SK-N-SH (cell line): ENCODE results near the gene MPIG6B. TPM values are rescaled to one million over a fixed set of nuclear protein-coding genes. Genes with fewer than 3 reads are reported as not detected.
A peak's percentile ranks its signal among the peaks of the same experiment; 100 is the strongest.

Source experiments
- CTCF ChIA-PET: fragments of 300-600, 350-600 bp; formaldehyde crosslinking; extraction: SDS; loops from one replicate; lab custom pipeline; 2021; lab: Yijun Ruan, JAX
- POLR2A ChIA-PET: fragments of 350-600 bp; sonication (Branson Sonifier 250); formaldehyde crosslinking; extraction: SDS; loops from one replicate; lab custom pipeline; 2020; ENCODE audit warnings: antibody characterized with exemption, inconsistent platforms; lab: Yijun Ruan, JAX
- DNase-seq: peaks from one replicate; pipeline ENCODE4 v3.0.0; 2012
- H2AFZ ChIP-seq: fragments of 200-600 bp; sonication (generic); 2 replicates; pipeline ENCODE4 v1.8.1; 2016; ENCODE audit warnings: antibody characterized with exemption, mild to moderate bottlenecking, low read depth
- H3F3A ChIP-seq: fragments of 200-600 bp; sonication (generic); replicated peaks from 2 replicates; pipeline ENCODE3; 2016; ENCODE audit warnings: antibody characterized with exemption, mild to moderate bottlenecking; ENCODE audit not compliant: insufficient read depth
- H3K27ac ChIP-seq, 2 experiments: fragments of 200-500 bp in 1 of 2; fragments of 200-600 bp in 1 of 2; sonication (Bioruptor generic) in 1 of 2; sonication (generic), shearing (Covaris generic) in 1 of 2; 2 replicates each; pipeline versions ENCODE4 v1.5.1 to v1.6.1; 2014 to 2016; ENCODE audit warnings: low read depth in 2 of 2, inconsistent platforms in 1 of 2, low read length in 1 of 2, mild to moderate bottlenecking in 1 of 2, mixed read lengths in 1 of 2
- H3K27me3 ChIP-seq: fragments of 200-600 bp; sonication (generic), shearing (Covaris generic); 2 replicates; pipeline ENCODE4 v1.6.1; 2016; ENCODE audit warnings: mixed run types; ENCODE audit not compliant: insufficient read depth
- H3K36me3 ChIP-seq, 2 experiments: fragments of 200-500 bp in 1 of 2; fragments of 200-600 bp in 1 of 2; sonication (Bioruptor generic) in 1 of 2; sonication (generic) in 1 of 2; replicated peaks in 1 of 2; 2 replicates each; pipeline versions ENCODE3 to v1.5.1; 2014 to 2016; ENCODE audit warnings: low read length in 1 of 2, mild to moderate bottlenecking in 1 of 2; ENCODE audit not compliant: insufficient read depth in 2 of 2, control insufficient read depth in 1 of 2
- H3K4me1 ChIP-seq, 2 experiments: fragments of 200-500 bp in 1 of 2; fragments of 200-600 bp in 1 of 2; sonication (Bioruptor generic) in 1 of 2; sonication (generic), shearing (Covaris generic) in 1 of 2; 2 replicates each; pipeline versions ENCODE4 v1.5.1 to v1.6.1; 2014 to 2016; ENCODE audit warnings: low read depth in 1 of 2, low read length in 1 of 2, mixed run types in 1 of 2; ENCODE audit not compliant: insufficient read depth in 2 of 2, control insufficient read depth in 1 of 2
- H3K4me2 ChIP-seq: fragments of 200-600 bp; sonication (generic), shearing (Covaris generic); 2 replicates; pipeline ENCODE4 v1.6.1; 2017; ENCODE audit warnings: mixed run types
- H3K4me3 ChIP-seq, 2 experiments: fragments of 200-500 bp in 1 of 2; fragments of 200-600 bp in 1 of 2; sonication (Bioruptor generic) in 1 of 2; sonication (generic), shearing (Covaris generic) in 1 of 2; 2 replicates each; pipeline versions ENCODE4 v1.5.1 to v1.8.1; 2014 to 2016; ENCODE audit warnings: low read depth in 2 of 2, inconsistent platforms in 1 of 2, low read length in 1 of 2, mild to moderate bottlenecking in 1 of 2, mixed read lengths in 1 of 2, moderate library complexity in 1 of 2
- H3K79me2 ChIP-seq: fragments of 200-600 bp; sonication (generic); 2 replicates; pipeline ENCODE4 v1.8.1; 2017; ENCODE audit warnings: mild to moderate bottlenecking; ENCODE audit not compliant: insufficient read depth
- H3K9ac ChIP-seq: fragments of 200-600 bp; sonication (generic); 2 replicates; pipeline ENCODE4 v1.6.1; 2017; ENCODE audit warnings: mixed run types
- H3K9me2 ChIP-seq: fragments of 200-600 bp; sonication (generic); 2 replicates; pipeline ENCODE4 v1.6.1; 2017; ENCODE audit warnings: mixed run types
- H3K9me3 ChIP-seq: fragments of 200-600 bp; sonication (generic); 2 replicates; pipeline ENCODE4 v1.6.1; 2017; ENCODE audit warnings: mixed run types, mild to moderate bottlenecking, moderate library complexity
- H4K20me1 ChIP-seq: fragments of 200-600 bp; sonication (generic); 2 replicates; pipeline ENCODE4 v1.6.1; 2017; ENCODE audit warnings: mild to moderate bottlenecking, mixed run types; ENCODE audit not compliant: insufficient read depth
- CHD2 ChIP-seq: fragments of 150-350 bp; IDR thresholded peaks from 2 replicates; pipeline ENCODE4 v1.6.1; 2018; ENCODE audit warnings: low read length; ENCODE audit not compliant: partially characterized antibody
- EZH2phosphoT487 ChIP-seq: fragments of 200-600 bp; sonication (generic); IDR thresholded peaks from 2 replicates; pipeline ENCODE4 v1.6.1; 2017; ENCODE audit warnings: low read depth, mixed run types, mild to moderate bottlenecking, antibody characterized with exemption, moderate library complexity, borderline replicate concordance
- FOSL2 ChIP-seq: IDR thresholded peaks from 2 replicates; pipeline ENCODE4 v1.4.0; 2012; ENCODE audit warnings: low read depth, mild to moderate bottlenecking, moderate library complexity, borderline replicate concordance
- FOXJ3 ChIP-seq: sonication (generic); formaldehyde crosslinking; IDR thresholded peaks from 2 replicates; pipeline ENCODE4 v1.5.1; 2020; ENCODE audit warnings: mild to moderate bottlenecking, missing genetic modification reagents
- FOXM1 ChIP-seq: IDR thresholded peaks from 2 replicates; pipeline ENCODE4 v1.4.0; 2012; ENCODE audit warnings: low read depth, mild to moderate bottlenecking
- GATA2 ChIP-seq: sonication (generic); formaldehyde crosslinking; IDR thresholded peaks from 2 replicates; pipeline ENCODE4 v1.5.0; 2020; ENCODE audit warnings: mild to moderate bottlenecking, missing genetic modification reagents
- MXI1 ChIP-seq: IDR thresholded peaks from 2 replicates; pipeline ENCODE4 v1.6.1; 2012; ENCODE audit warnings: mild to moderate bottlenecking, low read depth, low read length, improper control_type of control experiment
- NFIC ChIP-seq: IDR thresholded peaks from 2 replicates; pipeline ENCODE4 v1.4.0; 2012; ENCODE audit warnings: borderline replicate concordance
- POLR2AphosphoS5 ChIP-seq: IDR thresholded peaks from 2 replicates; pipeline ENCODE4 v1.6.1; 2012; ENCODE audit warnings: low read depth, low read length
- RAD21 ChIP-seq: IDR thresholded peaks from 2 replicates; pipeline ENCODE4 v1.6.1; 2012; ENCODE audit warnings: mild to moderate bottlenecking, low read length
- RCOR1 ChIP-seq: fragments of 150-350 bp; IDR thresholded peaks from 2 replicates; pipeline ENCODE4 v1.6.1; 2017; ENCODE audit warnings: antibody characterized with exemption, low read length
- RFX5 ChIP-seq: IDR thresholded peaks from 2 replicates; pipeline ENCODE4 v1.6.1; 2012; ENCODE audit warnings: mild to moderate bottlenecking, improper control_type of control experiment, low read length
- RXRA ChIP-seq: IDR thresholded peaks from 2 replicates; pipeline ENCODE4 v1.4.0; 2012; ENCODE audit warnings: low read depth, mild to moderate bottlenecking, borderline replicate concordance
- SIN3A ChIP-seq: IDR thresholded peaks from 2 replicates; pipeline ENCODE4 v1.6.1; 2012; ENCODE audit warnings: low read depth, mild to moderate bottlenecking, low read length, moderate library complexity, borderline replicate concordance
- TCF12 ChIP-seq: IDR thresholded peaks from 2 replicates; pipeline ENCODE4 v1.4.0; 2012
- WGBS: methylation state at CpG from one replicate; pipeline ENCODE4 v1.1.6; 2017; ENCODE audit warnings: low lambda C conversion rate; 5-methylcytosine and 5-hydroxymethylcytosine counted together
- polyA plus RNA-seq, 3 experiments: library from polyadenylated mRNA; depleted of rRNA; stranded (reverse); fragments of >200 nt; gene quantifications; 2 replicates each; pipeline ENCODE4 v1.2.3, GENCODE V29; 2012
- TF ChIP-seq, protein P1 (sequence below): fragments of 150-350 bp; IDR thresholded peaks from 2 replicates; pipeline ENCODE4 v1.6.1; 2017; ENCODE audit warnings: antibody characterized with exemption, low read length, low read depth, borderline replicate concordance
- TF ChIP-seq, protein P2 (sequence below): IDR thresholded peaks from 2 replicates; pipeline ENCODE4 v1.4.0; 2012; ENCODE audit warnings: low read depth
- TF ChIP-seq, protein P3 (sequence below): fragments of 200-600 bp; sonication (generic); IDR thresholded peaks from 2 replicates; pipeline ENCODE4 v1.6.1; 2017; ENCODE audit warnings: antibody characterized with exemption, mild to moderate bottlenecking, moderate library complexity
- TF ChIP-seq, protein P4 (sequence below): IDR thresholded peaks from 2 replicates; pipeline ENCODE4; 2012
- TF ChIP-seq, protein P5 (sequence below): fragments of 150-350 bp; IDR thresholded peaks from 2 replicates; pipeline ENCODE4 v1.6.1; 2016; ENCODE audit warnings: mild to moderate bottlenecking, low read depth, low read length

MPIG6B gene
- polyA plus RNA-seq, 1 of the 3 experiments (the other 2 are of a cell fraction) = not detected

DNA sequence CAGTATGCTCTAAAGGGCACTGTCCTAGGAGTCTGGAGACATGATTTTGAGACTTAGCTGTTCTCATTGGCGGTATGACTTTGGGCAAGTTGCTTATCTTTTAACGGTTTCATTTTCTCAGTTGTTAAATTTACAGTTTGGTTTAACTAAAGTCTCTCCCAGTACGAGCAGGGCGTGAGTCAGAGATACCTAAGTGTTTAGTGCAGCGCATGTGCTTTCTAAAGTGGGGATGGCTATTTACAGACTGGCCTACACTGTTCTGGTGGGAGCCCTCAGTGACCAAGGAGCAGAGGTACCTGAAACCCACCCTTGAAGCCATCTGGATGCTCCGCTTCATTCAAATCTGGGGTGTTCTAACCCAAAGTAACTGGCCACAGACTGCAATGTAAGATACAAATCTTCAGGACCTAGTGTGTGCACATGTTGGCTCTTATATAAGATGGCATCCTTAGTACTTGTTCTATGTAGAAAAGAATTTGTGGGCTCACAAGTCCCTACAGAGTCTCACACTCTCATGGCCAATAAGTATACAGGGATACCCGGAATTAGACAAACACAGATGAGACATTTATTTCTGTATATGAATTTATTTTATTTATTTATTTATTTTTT is 27.3 kb downstream of the MPIG6B start:
- Histone ChIP-seq H3K4me3 (no peak overlapping the region), H3K27ac (no peak overlapping the region), H3K9ac (no peak overlapping the region), H3K4me1 (0 out of 4 replicates have a peak, but pooled peaks cover 0 to 3% of the 10 kb centered on the region in 2 experiments), H3K79me2 (no peaks in the 10 kb centered on the region; the same call in 1 of the 2 replicates), H3F3A (peaks cover 26% of the 10 kb centered on the region), H3K27me3 (no peaks in the 10 kb centered on the region), H3K36me3 (peaks cover 0 to 6% of the 10 kb centered on the region in 2 experiments), H3K4me2 (no peak overlapping the region), H4K20me1 (no peaks in the 10 kb centered on the region), H3K9me2 (no peaks in the 10 kb centered on the region), H2AFZ (no peak overlapping the region), H3K9me3 (no peaks in the 10 kb centered on the region)
- 92% methylated on average over 7 of the region's 7 CpGs for WGBS
- TF ChIP-seq RXRA = no peak
- TF ChIP-seq, protein P1, sequence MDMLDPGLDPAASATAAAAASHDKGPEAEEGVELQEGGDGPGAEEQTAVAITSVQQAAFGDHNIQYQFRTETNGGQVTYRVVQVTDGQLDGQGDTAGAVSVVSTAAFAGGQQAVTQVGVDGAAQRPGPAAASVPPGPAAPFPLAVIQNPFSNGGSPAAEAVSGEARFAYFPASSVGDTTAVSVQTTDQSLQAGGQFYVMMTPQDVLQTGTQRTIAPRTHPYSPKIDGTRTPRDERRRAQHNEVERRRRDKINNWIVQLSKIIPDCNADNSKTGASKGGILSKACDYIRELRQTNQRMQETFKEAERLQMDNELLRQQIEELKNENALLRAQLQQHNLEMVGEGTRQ = no peak
- no peak for TF ChIP-seq EZH2phosphoT487
- no peak for TF ChIP-seq FOXM1
- no peak for TF ChIP-seq FOXJ3
- no peak for TF ChIP-seq FOSL2
- TF ChIP-seq, protein P2, sequence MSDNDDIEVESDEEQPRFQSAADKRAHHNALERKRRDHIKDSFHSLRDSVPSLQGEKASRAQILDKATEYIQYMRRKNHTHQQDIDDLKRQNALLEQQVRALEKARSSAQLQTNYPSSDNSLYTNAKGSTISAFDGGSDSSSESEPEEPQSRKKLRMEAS = no peak
- no peak for TF ChIP-seq SIN3A
- ChIA-PET CTCF (interaction anchor here (1.2 kb wide), 1 partner anchor 80 kb away, joined by 4 read pairs; no protein-coding TSS in a partner anchor), POLR2A (no interaction called here)
- DNase-seq = no peak

DNA sequence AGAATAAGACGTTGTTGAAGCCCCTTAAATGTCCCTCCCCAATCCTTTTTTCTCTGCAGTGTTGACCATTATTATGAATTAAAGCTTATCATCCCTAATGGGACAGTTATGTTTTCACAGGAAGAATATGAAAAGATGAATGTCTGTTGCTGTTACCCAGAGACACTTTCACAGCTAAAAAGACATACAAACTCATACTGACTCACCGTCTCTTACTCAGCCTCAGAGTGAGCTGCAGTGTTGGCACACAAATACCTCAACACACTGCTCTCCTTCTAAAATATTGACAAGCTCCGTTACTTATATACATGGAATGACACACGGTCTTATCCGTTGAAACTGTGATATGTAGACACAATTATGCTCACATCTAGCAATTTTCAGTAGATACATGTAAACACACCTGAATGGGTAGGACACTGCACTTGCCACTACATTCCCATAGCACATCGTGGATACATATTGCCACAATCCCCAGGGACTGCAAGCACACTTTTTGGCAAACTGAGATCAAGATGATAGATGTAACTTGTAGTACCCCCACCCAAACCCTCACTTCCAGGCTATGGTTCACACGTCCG is 29.7 kb downstream of the MPIG6B start:
- Histone ChIP-seq H3K4me1 (0 out of 4 replicates have a peak, but pooled peaks cover 0 to 3% of the 10 kb centered on the region in 2 experiments), H2AFZ (no peak overlapping the region), H3K9me2 (no peaks in the 10 kb centered on the region), H3K9me3 (no peaks in the 10 kb centered on the region), H3K27me3 (no peaks in the 10 kb centered on the region), H3K27ac (peak overlapping the region in 1 of 2 experiments; percentile 84; a peak in 2 of 4 replicates), H3K4me2 (peak overlapping the region; percentile 59), H3K4me3 (no peak overlapping the region), H3K9ac (peak overlapping the region; percentile 55; the same call in 1 of the 2 replicates), H3K79me2 (no peaks in the 10 kb centered on the region; the same call in 1 of the 2 replicates), H3F3A (peaks cover 26% of the 10 kb centered on the region), H4K20me1 (no peaks in the 10 kb centered on the region), H3K36me3 (peaks cover 0 to 6% of the 10 kb centered on the region in 2 experiments)
- no peak for DNase-seq
- 34% methylated on average over 8 of the region's 8 CpGs for WGBS
- POLR2A ChIA-PET = no interaction called here
- CTCF ChIA-PET = interaction anchor here (1.0 to 1.4 kb wide), 3 partner anchors 17 to 78 kb away, joined by 3 to 7 read pairs (median 5); no protein-coding TSS in a partner anchor
- TF ChIP-seq FOXJ3 = no peak
- TF ChIP-seq CHD2 = no peak
- TF ChIP-seq, protein P3, sequence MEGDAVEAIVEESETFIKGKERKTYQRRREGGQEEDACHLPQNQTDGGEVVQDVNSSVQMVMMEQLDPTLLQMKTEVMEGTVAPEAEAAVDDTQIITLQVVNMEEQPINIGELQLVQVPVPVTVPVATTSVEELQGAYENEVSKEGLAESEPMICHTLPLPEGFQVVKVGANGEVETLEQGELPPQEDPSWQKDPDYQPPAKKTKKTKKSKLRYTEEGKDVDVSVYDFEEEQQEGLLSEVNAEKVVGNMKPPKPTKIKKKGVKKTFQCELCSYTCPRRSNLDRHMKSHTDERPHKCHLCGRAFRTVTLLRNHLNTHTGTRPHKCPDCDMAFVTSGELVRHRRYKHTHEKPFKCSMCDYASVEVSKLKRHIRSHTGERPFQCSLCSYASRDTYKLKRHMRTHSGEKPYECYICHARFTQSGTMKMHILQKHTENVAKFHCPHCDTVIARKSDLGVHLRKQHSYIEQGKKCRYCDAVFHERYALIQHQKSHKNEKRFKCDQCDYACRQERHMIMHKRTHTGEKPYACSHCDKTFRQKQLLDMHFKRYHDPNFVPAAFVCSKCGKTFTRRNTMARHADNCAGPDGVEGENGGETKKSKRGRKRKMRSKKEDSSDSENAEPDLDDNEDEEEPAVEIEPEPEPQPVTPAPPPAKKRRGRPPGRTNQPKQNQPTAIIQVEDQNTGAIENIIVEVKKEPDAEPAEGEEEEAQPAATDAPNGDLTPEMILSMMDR = no peak
- no peak for TF ChIP-seq MXI1
- TF ChIP-seq, protein P4, sequence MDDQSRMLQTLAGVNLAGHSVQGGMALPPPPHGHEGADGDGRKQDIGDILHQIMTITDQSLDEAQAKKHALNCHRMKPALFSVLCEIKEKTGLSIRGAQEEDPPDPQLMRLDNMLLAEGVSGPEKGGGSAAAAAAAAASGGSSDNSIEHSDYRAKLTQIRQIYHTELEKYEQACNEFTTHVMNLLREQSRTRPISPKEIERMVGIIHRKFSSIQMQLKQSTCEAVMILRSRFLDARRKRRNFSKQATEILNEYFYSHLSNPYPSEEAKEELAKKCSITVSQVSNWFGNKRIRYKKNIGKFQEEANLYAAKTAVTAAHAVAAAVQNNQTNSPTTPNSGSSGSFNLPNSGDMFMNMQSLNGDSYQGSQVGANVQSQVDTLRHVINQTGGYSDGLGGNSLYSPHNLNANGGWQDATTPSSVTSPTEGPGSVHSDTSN = peak; percentile 79
- TF ChIP-seq GATA2 (CRISPR knock-in tag) = no peak
- TF ChIP-seq, protein P2 = no peak
- TF ChIP-seq POLR2AphosphoS5 = peak; percentile 10; the same call in 1 of the 2 replicates
- 0 out of 2 replicates have a peak, but pooled peaks have one; percentile 21 for TF ChIP-seq NFIC
- TF ChIP-seq RCOR1 = no peak
- TF ChIP-seq, protein P5, sequence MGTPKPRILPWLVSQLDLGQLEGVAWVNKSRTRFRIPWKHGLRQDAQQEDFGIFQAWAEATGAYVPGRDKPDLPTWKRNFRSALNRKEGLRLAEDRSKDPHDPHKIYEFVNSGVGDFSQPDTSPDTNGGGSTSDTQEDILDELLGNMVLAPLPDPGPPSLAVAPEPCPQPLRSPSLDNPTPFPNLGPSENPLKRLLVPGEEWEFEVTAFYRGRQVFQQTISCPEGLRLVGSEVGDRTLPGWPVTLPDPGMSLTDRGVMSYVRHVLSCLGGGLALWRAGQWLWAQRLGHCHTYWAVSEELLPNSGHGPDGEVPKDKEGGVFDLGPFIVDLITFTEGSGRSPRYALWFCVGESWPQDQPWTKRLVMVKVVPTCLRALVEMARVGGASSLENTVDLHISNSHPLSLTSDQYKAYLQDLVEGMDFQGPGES = no peak
- peak; percentile 36; the same call in 1 of the 2 replicates for TF ChIP-seq TCF12
- TF ChIP-seq RFX5 = no peak
- no peak for TF ChIP-seq RAD21
- no peak for TF ChIP-seq SIN3A
